Right lobe of liver (tissue), 6 donors: ENCODE measurements around the gene PLA2G4F. TPM values are rescaled to one million over a fixed set of nuclear protein-coding genes. Genes with fewer than 3 reads are reported as not detected.

Experiments used
- ATAC-seq, 4 donors: fragments of 200-7000 bp; cut with Tn5 transposase; one replicate each; pipeline ENCODE4 v1.9.1; 2020; ENCODE audit warnings: mild to moderate bottlenecking in 4 of 4, moderate library complexity in 4 of 4
- DNase-seq, 3 donors: peaks; one replicate each; pipeline ENCODE4 v3.0.0-alpha.2; 2020
- H3K27ac ChIP-seq, 3 donors: fragments of 200-600 bp; one replicate each; pipeline ENCODE4 v1.8.0; 2022
- H3K27me3 ChIP-seq, 2 donors: fragments of 200-600 bp; one replicate each; pipeline ENCODE4 v1.8.0; 2022
- H3K36me3 ChIP-seq, 4 donors: fragments of 200-600 bp; sonication (generic) in 1 of 4; one replicate each; pipeline versions ENCODE4 v1.5.1 to v1.8.0; 2017 to 2022; ENCODE audit warnings: control low read depth in 1 of 4
- H3K4me1 ChIP-seq, 4 donors: fragments of 200-600 bp; sonication (generic) in 1 of 4; one replicate each; pipeline versions ENCODE4 v1.5.1 to v1.8.0; 2017 to 2022; ENCODE audit warnings: control low read depth in 1 of 4
- H3K4me3 ChIP-seq, 3 donors: fragments of 200-600 bp; one replicate each; pipeline ENCODE4 v1.8.0; 2022
- H3K9me3 ChIP-seq, 4 donors: fragments of 200-600 bp; sonication (generic) in 1 of 4; one replicate each; pipeline versions ENCODE4 v1.5.1 to v1.8.0; 2017 to 2022; ENCODE audit warnings: control low read depth in 1 of 4
- CTCF ChIP-seq, 4 donors: fragments of 200-600 bp in 3 of 4; fragments of 450-650 bp in 1 of 4; IDR thresholded peaks; one replicate each; pipeline versions ENCODE4 v1.5.1 to v1.8.0; 2016 to 2022; ENCODE audit warnings: antibody characterized with exemption in 4 of 4, mild to moderate bottlenecking in 2 of 4
- POLR2A ChIP-seq: fragments of 450-650 bp; IDR thresholded peaks from one replicate; pipeline ENCODE4 v1.6.1; 2017; ENCODE audit warnings: antibody characterized with exemption, mild to moderate bottlenecking
- WGBS: methylation state at CpG from one replicate; pipeline ENCODE4 v1.1.6; 2018; ENCODE audit warnings: low coverage, low lambda C conversion rate; ENCODE audit not compliant: insufficient coverage; ENCODE audit errors: missing lambda C conversion rate; 5-methylcytosine and 5-hydroxymethylcytosine counted together
- intact Hi-C, 2 donors: fragments of 100-400 bp; cut with DNase I; formaldehyde crosslinking; loops; one replicate each; pipeline versions ENCODE4 v1.11.2 to v1.14.1; 2022
- total RNA-seq, 6 experiments: library from RNA; depleted of rRNA in 2 of 6; stranded (reverse); fragments of >200 nt in 2 of 6; fragmentation: NEBNext Ultra II Directional in 3 of 6; extraction: Animal tissue kit (Norgen Biotek cat#: 25700) in 3 of 6; gene quantifications; one replicate each; pipeline versions ENCODE4 v1.1.0 to v1.2.4, GENCODE V29; 2016 to 2023
- donor health status: DM: no; HTN: yes; CAD: no.
- donor health status: DM: no; HTN: no; CAD: no.
- donor health status: DM: no; HTN: no; CAD: no.
- donor health status: DM: no; HTN: yes; CAD: no.
- donor health status: DM: no; HTN: yes; CAD: no.

PLA2G4F gene
- total RNA-seq, 6 experiments from 2014 or later: not detected

- H3K4me3 ChIP-seq: no peak overlapping the region
- H3K4me1 ChIP-seq: no peaks in the 10 kb centered on the region
- no peak overlapping the region for H3K27ac ChIP-seq
- no peaks in the 10 kb centered on the region for H3K9me3 ChIP-seq
- ATAC-seq (no peak), DNase-seq (peak in 1 of 3 donors; percentile 37)
- no peaks in the 10 kb centered on the region for H3K36me3 ChIP-seq
- intact Hi-C loops: no loop called here
- TF ChIP-seq CTCF (IDR thresholded peaks at IDR 0.05): no peak
- TF ChIP-seq POLR2A: no peak
- WGBS: 80% methylated on average over 2 of the region's 17 CpGs
- no peaks in the 10 kb centered on the region for H3K27me3 ChIP-seq
These were observed 6.0 kb downstream of the PLA2G4F start for GRCh38 chr15:42150219-42150970.

- intact Hi-C loops: no loop called here
- no peaks in the 10 kb centered on the region for H3K4me1 ChIP-seq
- ATAC-seq: no peak
- no peaks in the 10 kb centered on the region for H3K27me3 ChIP-seq
- no peak overlapping the region for H3K27ac ChIP-seq
- no peaks in the 10 kb centered on the region for H3K9me3 ChIP-seq
- TF ChIP-seq CTCF (IDR thresholded peaks at IDR 0.05): no peak
- TF ChIP-seq POLR2A: no peak
- peak in 1 of 3 donors; percentile 31 for DNase-seq
- no peaks in the 10 kb centered on the region for H3K36me3 ChIP-seq
- WGBS: 83% methylated on average over 1 of the region's 14 CpGs
- H3K4me3 ChIP-seq: no peak overlapping the region
These were observed 6.8 kb downstream of the PLA2G4F start for GRCh38 chr15:42149493-42150218.

- H3K36me3 ChIP-seq: no peaks in the 10 kb centered on the region
- ATAC-seq (no peak), DNase-seq (no peak)
- no peaks in the 10 kb centered on the region for H3K4me1 ChIP-seq
- TF ChIP-seq POLR2A (no peak), CTCF (IDR thresholded peaks at IDR 0.05) (no peak)
- 74% methylated on average over 6 of the region's 12 CpGs for WGBS
- intact Hi-C loops: no loop called here
- H3K27ac ChIP-seq: no peak overlapping the region
- no peak overlapping the region for H3K4me3 ChIP-seq
- no peaks in the 10 kb centered on the region for H3K9me3 ChIP-seq
- no peaks in the 10 kb centered on the region for H3K27me3 ChIP-seq
These were observed 7.5 kb downstream of the PLA2G4F start for GRCh38 chr15:42148808-42149492.

GRCh38 chr15:42147431-42147735 is 9.1 kb downstream of the PLA2G4F start:
- DNase-seq: peak in 1 of 3 donors; percentile 32
- no peak overlapping the region for H3K27ac ChIP-seq
- WGBS: no CpG with 5 or more reads among the region's 4 CpGs
- no peak for ATAC-seq
- no peaks in the 10 kb centered on the region for H3K27me3 ChIP-seq
- H3K9me3 ChIP-seq: no peaks in the 10 kb centered on the region
- H3K4me1 ChIP-seq: no peaks in the 10 kb centered on the region
- intact Hi-C loops: no loop called here
- H3K36me3 ChIP-seq: no peaks in the 10 kb centered on the region
- H3K4me3 ChIP-seq: no peak overlapping the region
- TF ChIP-seq CTCF (IDR thresholded peaks at IDR 0.05) (no peak), POLR2A (no peak)
